Vein endothelial cell (primary cell): Measurements from ENCODE around the gene USP17L27. TPM values are rescaled to one million over a fixed set of nuclear protein-coding genes. Genes with fewer than 3 reads are reported as not detected.

Experiments
- total RNA-seq: library from RNA; depleted of rRNA; stranded (reverse); fragments of >200 nt; gene quantifications from 2 replicates; pipeline ENCODE4 v1.2.3, GENCODE V29; 2012

USP17L27 gene
- not detected in 2 replicates for total RNA-seq

DNA sequence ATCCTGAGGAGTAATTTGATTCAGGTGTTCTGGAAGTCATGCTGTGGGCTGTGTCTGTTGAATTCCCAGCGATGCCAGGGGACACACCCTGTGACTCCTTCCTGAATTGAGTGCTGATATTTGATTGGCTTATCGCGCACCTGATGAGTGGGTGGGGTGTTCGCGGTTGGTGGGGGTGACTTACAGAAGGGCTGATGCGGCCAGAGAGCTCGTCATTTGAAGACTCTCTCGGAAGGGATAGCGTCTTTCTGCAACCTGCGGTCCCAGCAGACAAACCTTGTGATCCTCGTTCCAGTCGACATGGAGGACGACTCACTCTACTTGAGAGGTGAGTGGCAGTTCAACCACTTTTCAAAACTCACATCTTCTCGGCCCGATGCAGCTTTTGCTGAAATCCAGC, at the start of gene USP17L27:
Gene USP17L27, plus strand, starts transcription at position 301 of the 400 bp plus-strand sequence. Its CDS starts 0 bp downstream, at position 301.

GRCh38 chr4:9324865-9325264, 19.1 kb upstream of the USP17L27 start, which contains the start of gene USP17L24:
TSS of gene USP17L24 (plus strand) at chr4:9325165. CDS start at chr4:9325165, 0 bp downstream.

GRCh38 chr4:9329611-9330010, 14.3 kb upstream of the USP17L27 start, which contains the start of gene USP17L25:
TSS of gene USP17L25 (plus strand) at chr4:9329911. CDS start at chr4:9329911, 0 bp downstream.

DNA sequence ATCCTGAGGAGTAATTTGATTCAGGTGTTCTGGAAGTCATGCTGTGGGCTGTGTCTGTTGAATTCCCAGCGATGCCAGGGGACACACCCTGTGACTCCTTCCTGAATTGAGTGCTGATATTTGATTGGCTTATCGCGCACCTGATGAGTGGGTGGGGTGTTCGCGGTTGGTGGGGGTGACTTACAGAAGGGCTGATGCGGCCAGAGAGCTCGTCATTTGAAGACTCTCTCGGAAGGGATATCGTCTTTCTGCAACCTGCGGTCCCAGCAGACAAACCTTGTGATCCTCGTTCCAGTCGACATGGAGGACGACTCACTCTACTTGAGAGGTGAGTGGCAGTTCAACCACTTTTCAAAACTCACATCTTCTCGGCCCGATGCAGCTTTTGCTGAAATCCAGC, 9.6 kb upstream of the USP17L27 start, which contains the start of gene USP17L26:
Gene USP17L26, plus strand, starts transcription at position 301 of the 400 bp plus-strand sequence. Its CDS starts 0 bp downstream, at position 301.

DNA sequence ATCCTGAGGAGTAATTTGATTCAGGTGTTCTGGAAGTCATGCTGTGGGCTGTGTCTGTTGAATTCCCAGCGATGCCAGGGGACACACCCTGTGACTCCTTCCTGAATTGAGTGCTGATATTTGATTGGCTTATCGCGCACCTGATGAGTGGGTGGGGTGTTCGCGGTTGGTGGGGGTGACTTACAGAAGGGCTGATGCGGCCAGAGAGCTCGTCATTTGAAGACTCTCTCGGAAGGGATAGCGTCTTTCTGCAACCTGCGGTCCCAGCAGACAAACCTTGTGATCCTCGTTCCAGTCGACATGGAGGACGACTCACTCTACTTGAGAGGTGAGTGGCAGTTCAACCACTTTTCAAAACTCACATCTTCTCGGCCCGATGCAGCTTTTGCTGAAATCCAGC, 4.8 kb upstream of the USP17L27 start, which contains the start of gene USP17L5:
Gene USP17L5, plus strand, starts transcription at position 301 of the 400 bp plus-strand sequence. Its CDS starts 0 bp downstream, at position 301.

GRCh38 chr4:9348593-9348992, 4.6 kb downstream of the USP17L27 start, which contains the start of gene USP17L28:
TSS of gene USP17L28 (plus strand) at chr4:9348893. CDS start at chr4:9348893, 0 bp downstream.

GRCh38 chr4:9353338-9353737, 9.4 kb downstream of the USP17L27 start, which contains the start of gene USP17L29:
TSS of gene USP17L29 (plus strand) at chr4:9353638. CDS start at chr4:9353638, 0 bp downstream.

GRCh38 chr4:9362829-9363228, 18.9 kb downstream of the USP17L27 start, which contains the start of gene USP17L30:
TSS of gene USP17L30 (plus strand) at chr4:9363129. CDS start at chr4:9363129, 0 bp downstream.

Other genes starting within 250 kb of the USP17L27 start
- not detected in 2 replicates for gene FAM90A26, start 173.7 kb upstream of the USP17L27 start, total RNA-seq
- gene USP17L10, start 133.5 kb upstream of the USP17L27 start, total RNA-seq: not detected in 2 replicates
- gene USP17L11, start 128.7 kb upstream of the USP17L27 start, total RNA-seq: not detected in 2 replicates
- not detected in 2 replicates for gene USP17L12, start 124.0 kb upstream of the USP17L27 start, total RNA-seq
- not detected in 2 replicates for gene USP17L13, start 119.3 kb upstream of the USP17L27 start, total RNA-seq
- gene USP17L15, start 109.8 kb upstream of the USP17L27 start, total RNA-seq: not detected in 2 replicates
- gene USP17L17, start 100.3 kb upstream of the USP17L27 start, total RNA-seq: not detected in 2 replicates
- not detected in 2 replicates for gene USP17L18, start 95.5 kb upstream of the USP17L27 start, total RNA-seq
- not detected in 2 replicates for gene USP17L19, start 90.8 kb upstream of the USP17L27 start, total RNA-seq
- gene USP17L20, start 86.0 kb upstream of the USP17L27 start, total RNA-seq: not detected in 2 replicates
- gene USP17L21, start 81.3 kb upstream of the USP17L27 start, total RNA-seq: not detected in 2 replicates
- not detected in 2 replicates for gene USP17L22, start 76.5 kb upstream of the USP17L27 start, total RNA-seq
- not detected in 2 replicates for gene USP17L24, start 19.0 kb upstream of the USP17L27 start, total RNA-seq
- gene USP17L25, start 14.2 kb upstream of the USP17L27 start, total RNA-seq: not detected in 2 replicates
- not detected in 2 replicates for gene USP17L26, start 9.5 kb upstream of the USP17L27 start, total RNA-seq
- gene USP17L5, start 4.7 kb upstream of the USP17L27 start, total RNA-seq: not detected in 2 replicates
- not detected in 2 replicates for gene USP17L28, start 4.7 kb downstream of the USP17L27 start, total RNA-seq
- gene USP17L29, start 9.5 kb downstream of the USP17L27 start, total RNA-seq: not detected in 2 replicates
- not detected in 2 replicates for gene USP17L30, start 19.0 kb downstream of the USP17L27 start, total RNA-seq
- not detected in 2 replicates for gene DEFB131A, start 100.3 kb downstream of the USP17L27 start, total RNA-seq